ENCODE measurements around the gene UNKL.

GRCh38 chr16:1414532-1415260 lies at the start of gene UNKL:
- TF ChIP-seq EZH2 (IDR thresholded peaks at IDR 0.05; ENCODE audit: insufficient read depth, poor library complexity, severe bottlenecking) (no peak), EZH2phosphoT487 (IDR thresholded peaks at IDR 0.05; ENCODE audit: insufficient read depth, low read depth) (no peak)

Measured in GM23248 (cell line).